Heart left ventricle (tissue), 16 donors: ENCODE measurements around the gene SWAP70. TPM values are rescaled to one million over a fixed set of nuclear protein-coding genes. Genes with fewer than 3 reads are reported as not detected.

Experiments
- ATAC-seq, 4 donors: fragments of 200-7000 bp; cut with Tn5 transposase; one replicate each; pipeline ENCODE4 v1.9.1; 2020 to 2022; ENCODE audit warnings: moderate library complexity in 4 of 4, mild to moderate bottlenecking in 3 of 4, moderate number of reproducible peaks in 1 of 4
- DNase-seq, 5 donors: peaks; one replicate each; pipeline ENCODE4 v3.0.0-alpha.2; 2020
- H3K27ac ChIP-seq, 12 donors: fragments of 200-600 bp; sonication (generic) in 4 of 12; one replicate each; pipeline versions ENCODE4 v1.5.0 to v1.8.0; 2016 to 2022; ENCODE audit warnings: mild to moderate bottlenecking in 2 of 12
- H3K27me3 ChIP-seq, 9 donors: fragments of 200-600 bp; sonication (generic) in 2 of 9; one replicate each; pipeline versions ENCODE4 v1.5.1 to v1.8.0; 2016 to 2022; ENCODE audit warnings: mild to moderate bottlenecking in 3 of 9
- H3K36me3 ChIP-seq, 9 donors: fragments of 200-600 bp; sonication (generic) in 2 of 9; one replicate each; pipeline versions ENCODE4 v1.5.0 to v1.8.0; 2018 to 2022; ENCODE audit warnings: mild to moderate bottlenecking in 2 of 9
- H3K4me1 ChIP-seq, 12 donors: fragments of 200-600 bp; sonication (generic) in 4 of 12; one replicate each; pipeline versions ENCODE4 v1.5.0 to v1.8.0; 2016 to 2022; ENCODE audit warnings: mild to moderate bottlenecking in 3 of 12
- H3K4me3 ChIP-seq, 12 donors: fragments of 200-600 bp; sonication (generic) in 4 of 12; one replicate each; pipeline versions ENCODE4 v1.5.0 to v1.8.0; 2017 to 2022; ENCODE audit warnings: mild to moderate bottlenecking in 9 of 12, moderate library complexity in 4 of 12
- H3K9me3 ChIP-seq, 12 donors: fragments of 200-600 bp; sonication (generic) in 4 of 12; one replicate each; pipeline versions ENCODE4 v1.5.0 to v1.8.0; 2016 to 2022; ENCODE audit warnings: mild to moderate bottlenecking in 1 of 12
- CTCF ChIP-seq, 12 donors: fragments of 200-600 bp; sonication (generic) in 4 of 12; IDR thresholded peaks; one replicate each; pipeline versions ENCODE4 v1.5.0 to v1.8.0; 2018 to 2022; ENCODE audit warnings: antibody characterized with exemption in 12 of 12, mild to moderate bottlenecking in 5 of 12
- POLR2A ChIP-seq, 2 donors: fragments of 450-650 bp; IDR thresholded peaks; one replicate each; pipeline ENCODE4 v1.6.1; 2017; ENCODE audit warnings: antibody characterized with exemption in 2 of 2, mild to moderate bottlenecking in 2 of 2, moderate library complexity in 2 of 2
- WGBS, 4 donors: extraction: QIAGEN DNeasy Blood & Tissue Kit in 2 of 4; methylation state at CpG; one replicate each; pipeline versions ENCODE4 v1.1.5 to v1.1.7; 2013 to 2018; 5-methylcytosine and 5-hydroxymethylcytosine counted together
- intact Hi-C, 10 donors: fragments of 100-400 bp; cut with DNase I; formaldehyde crosslinking; loops; one replicate each; pipeline versions ENCODE4 v1.11.1 to v1.14.2; 2022
- polyA plus RNA-seq, 2 donors: library from polyadenylated mRNA; stranded (reverse); fragments of 200-250 nt; gene quantifications; one replicate each; pipeline ENCODE4 v1.2.3, GENCODE V29; 2013
- total RNA-seq, 9 donors: library from RNA; depleted of rRNA in 2 of 9; stranded (reverse); fragments of >200 nt in 2 of 9; fragmentation: NEBNext Ultra II Directional in 3 of 9; extraction: Animal tissue kit (Norgen Biotek cat#: 25700) in 3 of 9; gene quantifications; one replicate each; pipeline versions ENCODE4 v1.1.0 to v1.2.4, GENCODE V29; 2016 to 2023
- donor health status: ischemic (EF 13 %, LVEDD 7.1; RV severe dilation, severe dysfunction).
- donor health status: healthy with polysubstance abuse.
- donor health status: DM: no; HTN: yes; CAD: no.
- donor health status: DM: no; HTN: no; CAD: no.
- donor health status: ischemic (EF 25% LVEDD 6.9; RV normal size, moderate dysfunction).
- donor health status: ischemic (EF 25% LVEDD 5.7; RV mildly dilated, moderate dysfunction).
- donor health status: healthy.
- donor health status: DM: yes; HTN: yes; CAD: no.
- donor health status: ischemic (EF 35%, LVEDD 5.7; RV mildly dilated, moderate dysfunction).
- donor health status: nonischemic (EF 11% LVEDD 7.7; RV severe dilation, severe dysfunction).
- donor health status: DM: yes; HTN: yes; CAD: no.
- donor health status: PGD.
- donor health status: ischemic (EF 29% LVEDD 5.4; RV normal size, mild dysfunction).
- donor health status: nonischemic (EF 23%, LVEDD 6.1; RV moderate dilation, normal function).

The SWAP70 gene
- total and polyA plus RNA-seq, 11 donors = 6.0 to 38.5 (median 21.8) TPM

- H3K4me1 ChIP-seq = peaks cover 0 to 60% (median 40%) of the 10 kb centered on the region in 12 donors
- no peak for TF ChIP-seq CTCF (IDR thresholded peaks at IDR 0.05)
- no peak for TF ChIP-seq POLR2A (IDR thresholded peaks at IDR 0.05)
- ATAC-seq = no peak
Observed at GRCh38 chr11:9718147-9718546, 54.3 kb downstream of the SWAP70 start.

GRCh38 chr11:9719566-9720289, 55.9 kb downstream of the SWAP70 start:
- Histone ChIP-seq H3K36me3 (peaks cover 0 to 15% (median 6%) of the 10 kb centered on the region in 9 donors), H3K4me1 (peaks cover 0 to 53% (median 39%) of the 10 kb centered on the region in 12 donors)

More at GRCh38 chr11:9718147-9718546, 54.3 kb downstream of the SWAP70 start:
- no peak for DNase-seq
- H3K27ac ChIP-seq = peak overlapping the region in 10 of 12 donors; percentile 5 to 82 (median 68)
- peaks cover 0 to 19% (median 7%) of the 10 kb centered on the region in 9 donors for H3K36me3 ChIP-seq
- H3K4me3 ChIP-seq = no peak overlapping the region
- intact Hi-C loops = loop anchor here in 1 of 10 donors (5.0 kb wide), 1 partner anchor 51 kb away; no protein-coding TSS in a partner anchor
- no peaks in the 10 kb centered on the region for H3K9me3 ChIP-seq
- H3K27me3 ChIP-seq = no peaks in the 10 kb centered on the region

GRCh38 chr11:9720290-9720630, 56.4 kb downstream of the SWAP70 start:
- DNase-seq = no peak

More at GRCh38 chr11:9719566-9720289, 55.9 kb downstream of the SWAP70 start:
- Histone ChIP-seq H3K27me3 (no peaks in the 10 kb centered on the region), H3K9me3 (no peaks in the 10 kb centered on the region), H3K27ac (peak overlapping the region; percentile 42 to 82 (median 70)), H3K4me3 (no peak overlapping the region)
- intact Hi-C loops = loop anchor here in 1 of 10 donors (5.0 kb wide), 1 partner anchor 52 kb away; no protein-coding TSS in a partner anchor
- ATAC-seq (peak in 3 of 4 donors; percentile 39 to 65 (median 41)), DNase-seq (no peak)
- TF ChIP-seq CTCF (IDR thresholded peaks at IDR 0.05) (no peak), POLR2A (IDR thresholded peaks at IDR 0.05) (no peak)
- 32 to 44% (median 39%) methylated on average over 4 of the region's 4 CpGs for WGBS, 4 donors

More at GRCh38 chr11:9720290-9720630, 56.4 kb downstream of the SWAP70 start:
- Histone ChIP-seq H3K4me3 (no peak overlapping the region), H3K27ac (peak overlapping the region; percentile 12 to 82 (median 70)), H3K36me3 (peaks cover 0 to 15% (median 8%) of the 10 kb centered on the region in 9 donors), H3K27me3 (no peaks in the 10 kb centered on the region), H3K4me1 (peaks cover 0 to 53% (median 39%) of the 10 kb centered on the region in 12 donors), H3K9me3 (no peaks in the 10 kb centered on the region)
- 52 to 60% (median 56%) methylated on average over 5 of the region's 5 CpGs for WGBS, 4 donors
- TF ChIP-seq CTCF (IDR thresholded peaks at IDR 0.05) = no peak
- no peak for TF ChIP-seq POLR2A (IDR thresholded peaks at IDR 0.05)
- ATAC-seq = peak in 1 of 4 donors; percentile 9
- intact Hi-C loops = no loop called here
